HCT116 (cell line): ENCODE data around the gene UROS. TPM values are rescaled to one million over a fixed set of nuclear protein-coding genes. Genes with fewer than 3 reads are reported as not detected.

Experiments
- ATAC-seq: fragments of 200-7000 bp; cut with Tn5 transposase; 2 replicates; pipeline ENCODE4 v1.9.1; 2020; ENCODE audit warnings: mild to moderate bottlenecking, moderate library complexity
- BruUV-seq: library from RNA; stranded (reverse); fragments of 400-500 nt; replicated peaks from 2 replicates; lab custom pipeline; 2021; lab: Mats Ljungman, UMichigan
- CTCF ChIA-PET: fragments of 300-600 bp; sonication (Branson Sonifier 250); formaldehyde crosslinking; loops from one replicate; lab custom pipeline; 2021; ENCODE audit warnings: antibody characterized with exemption; lab: Charles Lee
- POLR2A ChIA-PET: fragments of 300-600, 350-600 bp; sonication (Branson Sonifier 250); formaldehyde crosslinking; loops from one replicate; lab custom pipeline; 2021; ENCODE audit warnings: antibody characterized with exemption; lab: Charles Lee
- RAD21 ChIA-PET, 2 experiments: fragments of 300-600 bp; sonication (Branson Sonifier 250); formaldehyde crosslinking; loops; one replicate each; lab custom pipeline; 2023; ENCODE audit warnings: low total read pairs in 2 of 2; ENCODE audit not compliant: uncharacterized antibody in 2 of 2, unreplicated experiment in 2 of 2, low non-redundant PET in 1 of 2; lab: Charles Lee
- DNase-seq: peaks from one replicate; pipeline ENCODE4 v3.0.0-alpha.2; 2010; ENCODE audit warnings: low read depth, low spot score
- H2AFZ ChIP-seq: fragments of 200-600 bp; shearing (Covaris generic), sonication (generic); 2 replicates; pipeline ENCODE4 v1.6.1; 2017; ENCODE audit warnings: low read depth, mixed run types, mixed read lengths, antibody characterized with exemption, low read length; ENCODE audit not compliant: poor library complexity, severe bottlenecking
- H3K27ac ChIP-seq: 2 replicates; pipeline ENCODE4 v1.5.1; 2012; ENCODE audit warnings: low read depth, low read length
- H3K27me3 ChIP-seq: fragments of 200-600 bp; sonication (generic); 2 replicates; pipeline ENCODE4 v1.6.1; 2016; ENCODE audit warnings: mixed run types, low read length, mixed read lengths; ENCODE audit not compliant: insufficient read depth
- H3K36me3 ChIP-seq, 2 experiments: fragments of 200-500 bp in 1 of 2; fragments of 200-600 bp in 1 of 2; sonication (Bioruptor generic) in 1 of 2; sonication (generic) in 1 of 2; 2 replicates each; pipeline versions ENCODE4 v1.5.1 to v1.6.1; 2014 to 2016; ENCODE audit warnings: low read length in 2 of 2, inconsistent platforms in 1 of 2, mixed read lengths in 1 of 2, mixed run types in 1 of 2; ENCODE audit not compliant: insufficient read depth in 2 of 2, control insufficient read depth in 1 of 2
- H3K4me1 ChIP-seq, 2 experiments: fragments of 200-600 bp in 1 of 2; sonication (generic) in 1 of 2; 2 replicates each; pipeline versions ENCODE4 v1.5.1 to v1.6.1; 2012 to 2017; ENCODE audit warnings: low read length in 2 of 2, inconsistent platforms in 1 of 2, mild to moderate bottlenecking in 1 of 2, mixed read lengths in 1 of 2, mixed run types in 1 of 2, moderate library complexity in 1 of 2; ENCODE audit not compliant: insufficient read depth in 2 of 2, control insufficient read depth in 1 of 2
- H3K4me2 ChIP-seq: fragments of 200-600 bp; sonication (generic); 2 replicates; pipeline ENCODE4 v1.6.1; 2017; ENCODE audit warnings: mixed run types, low read length, mixed read lengths
- H3K4me3 ChIP-seq, 2 experiments: fragments of 200-600 bp in 1 of 2; sonication (generic) in 1 of 2; replicated peaks in 1 of 2; 2 replicates each; pipeline ENCODE4 v1.5.1; 2011 to 2016; ENCODE audit warnings: low read length in 2 of 2, control low read depth in 1 of 2, low read depth in 1 of 2, mild to moderate bottlenecking in 1 of 2, mixed read lengths in 1 of 2, mixed run types in 1 of 2
- H3K79me2 ChIP-seq: fragments of 200-600 bp; sonication (generic); 2 replicates; pipeline ENCODE4 v1.6.1; 2017; ENCODE audit warnings: mild to moderate bottlenecking, mixed run types, low read length, moderate library complexity, mixed read lengths; ENCODE audit not compliant: insufficient read depth
- H3K9ac ChIP-seq: fragments of 200-600 bp; sonication (generic); 2 replicates; pipeline ENCODE4 v1.6.1; 2016; ENCODE audit warnings: low read length, mixed read lengths
- H3K9me2 ChIP-seq: fragments of 200-600 bp; sonication (generic), shearing (Covaris generic); 2 replicates; pipeline ENCODE4 v1.6.1; 2017; ENCODE audit warnings: mixed run types, mild to moderate bottlenecking, moderate library complexity; ENCODE audit not compliant: insufficient read depth
- H3K9me3 ChIP-seq, 2 experiments: fragments of 200-500 bp in 1 of 2; fragments of 200-600 bp in 1 of 2; sonication (Bioruptor generic) in 1 of 2; sonication (generic) in 1 of 2; 2 replicates each; pipeline ENCODE4 v1.6.1; 2014 to 2017; ENCODE audit warnings: low read length in 2 of 2, mixed read lengths in 2 of 2, inconsistent platforms in 1 of 2, low read depth in 1 of 2, mild to moderate bottlenecking in 1 of 2, mixed run types in 1 of 2, moderate library complexity in 1 of 2; ENCODE audit not compliant: control insufficient read depth in 1 of 2, insufficient read depth in 1 of 2
- H4K20me1 ChIP-seq: fragments of 200-600 bp; sonication (generic), shearing (Covaris generic); 2 replicates; pipeline ENCODE4 v1.6.1; 2017; ENCODE audit warnings: mixed run types, mild to moderate bottlenecking, moderate library complexity; ENCODE audit not compliant: insufficient read depth
- CBX3 ChIP-seq: IDR thresholded peaks from 2 replicates; pipeline ENCODE4 v1.6.1; 2012; ENCODE audit warnings: low read depth
- EGR1 ChIP-seq: IDR thresholded peaks from 2 replicates; pipeline ENCODE4 v1.6.1; 2012; ENCODE audit warnings: low read depth
- EZH2 ChIP-seq: fragments of 200-600 bp; sonication (generic); IDR thresholded peaks from 2 replicates; pipeline ENCODE4 v1.6.1; 2017; ENCODE audit warnings: antibody characterized with exemption, mixed run types
- EZH2phosphoT487 ChIP-seq: fragments of 200-600 bp; IDR thresholded peaks from 2 replicates; pipeline ENCODE4 v1.6.1; 2018; ENCODE audit warnings: antibody characterized with exemption, borderline replicate concordance
- RAD21 ChIP-seq: IDR thresholded peaks from 2 replicates; pipeline ENCODE4 v1.6.1; 2012; ENCODE audit warnings: low read depth, mild to moderate bottlenecking
- SIN3A ChIP-seq: IDR thresholded peaks from 2 replicates; pipeline ENCODE4 v1.6.1; 2012; ENCODE audit warnings: low read depth
- SP1 ChIP-seq: IDR thresholded peaks from 2 replicates; pipeline ENCODE4 v1.6.1; 2012; ENCODE audit warnings: low read depth
- SRF ChIP-seq: IDR thresholded peaks from 2 replicates; pipeline ENCODE4 v1.6.1; 2012; ENCODE audit warnings: low read depth
- TCF7L2 ChIP-seq: IDR thresholded peaks from 2 replicates; pipeline ENCODE4 v1.7.0; 2011; ENCODE audit warnings: borderline replicate concordance, inconsistent platforms; ENCODE audit not compliant: insufficient read depth, insufficient read length; ENCODE audit errors: extremely low read depth
- YY1 ChIP-seq: IDR thresholded peaks from 2 replicates; pipeline ENCODE4 v1.6.1; 2011; ENCODE audit warnings: low read length, low read depth, moderate library complexity, mild to moderate bottlenecking; ENCODE audit not compliant: insufficient replicate concordance; ENCODE audit errors: extremely low read depth
- ZNF274 ChIP-seq: fragments of 200-500 bp; sonication (Bioruptor generic); IDR thresholded peaks from 2 replicates; pipeline ENCODE4 v1.6.1; 2014; ENCODE audit warnings: mild to moderate bottlenecking, low read depth, low read length, inconsistent platforms
- intact Hi-C: fragments of 100-400 bp; cut with micrococcal nuclease; formaldehyde crosslinking; loops from 2 replicates; pipeline ENCODE4 v1.10.0; 2022
- total RNA-seq: library from RNA; stranded (reverse); gene quantifications from one replicate; pipeline ENCODE4 v1.2.1, GENCODE V29; 2021; ENCODE audit not compliant: unreplicated experiment
- TF ChIP-seq, protein P1 (sequence below): IDR thresholded peaks from 2 replicates; pipeline ENCODE4 v1.6.1; 2011; ENCODE audit warnings: mild to moderate bottlenecking, low read length, moderate library complexity; ENCODE audit not compliant: insufficient replicate concordance; ENCODE audit errors: extremely low read depth
- TF ChIP-seq, protein P2 (sequence below), 3 experiments: fragments of 200-600 bp in 1 of 3; sonication (generic) in 1 of 3; IDR thresholded peaks in 2 of 3; conservative IDR thresholded peaks in 1 of 3; 2 replicates each; pipeline ENCODE4 v1.5.1; 2012 to 2017; ENCODE audit warnings: low read depth in 2 of 3, low read length in 2 of 3, antibody characterized with exemption in 1 of 3, borderline replicate concordance in 1 of 3, control low read depth in 1 of 3, mild to moderate bottlenecking in 1 of 3, mixed read lengths in 1 of 3, mixed run types in 1 of 3, moderate library complexity in 1 of 3; ENCODE audit not compliant: insufficient read depth in 1 of 3

Gene UROS
- total RNA-seq, 1 experiment from 2014 or later = 63.9 TPM

DNA sequence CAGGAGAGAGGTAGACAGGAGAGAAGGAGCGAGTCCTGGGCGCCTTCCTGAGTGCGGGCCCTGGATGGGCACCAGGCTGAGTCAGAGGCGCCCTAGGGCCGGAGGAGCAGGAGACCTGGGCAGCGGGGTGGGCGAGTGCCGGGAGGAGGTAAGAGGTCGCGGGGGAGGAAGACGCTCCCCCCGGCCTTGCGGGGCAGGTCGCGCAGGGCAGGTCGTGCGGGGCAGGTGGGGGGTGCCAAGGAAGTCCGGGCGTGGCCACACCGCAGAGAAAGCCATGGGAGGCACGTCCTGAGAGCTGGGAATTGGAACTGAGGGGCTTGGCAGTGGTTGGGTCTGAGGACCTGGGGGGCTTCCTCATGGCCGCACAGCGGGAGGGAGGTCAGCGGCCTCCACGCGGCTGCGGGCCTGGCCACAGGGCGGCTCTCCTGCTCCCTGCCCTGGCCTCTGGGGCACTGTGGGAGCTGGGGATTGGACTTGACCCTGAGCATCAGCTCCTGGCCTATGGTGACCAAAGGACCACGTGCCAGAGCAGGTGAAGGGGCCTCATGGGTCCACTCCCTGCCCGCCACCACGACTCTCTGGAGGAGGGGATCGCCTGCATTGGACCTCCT, 48.4 kb downstream of the UROS start (continued):
- TF ChIP-seq, protein P1, sequence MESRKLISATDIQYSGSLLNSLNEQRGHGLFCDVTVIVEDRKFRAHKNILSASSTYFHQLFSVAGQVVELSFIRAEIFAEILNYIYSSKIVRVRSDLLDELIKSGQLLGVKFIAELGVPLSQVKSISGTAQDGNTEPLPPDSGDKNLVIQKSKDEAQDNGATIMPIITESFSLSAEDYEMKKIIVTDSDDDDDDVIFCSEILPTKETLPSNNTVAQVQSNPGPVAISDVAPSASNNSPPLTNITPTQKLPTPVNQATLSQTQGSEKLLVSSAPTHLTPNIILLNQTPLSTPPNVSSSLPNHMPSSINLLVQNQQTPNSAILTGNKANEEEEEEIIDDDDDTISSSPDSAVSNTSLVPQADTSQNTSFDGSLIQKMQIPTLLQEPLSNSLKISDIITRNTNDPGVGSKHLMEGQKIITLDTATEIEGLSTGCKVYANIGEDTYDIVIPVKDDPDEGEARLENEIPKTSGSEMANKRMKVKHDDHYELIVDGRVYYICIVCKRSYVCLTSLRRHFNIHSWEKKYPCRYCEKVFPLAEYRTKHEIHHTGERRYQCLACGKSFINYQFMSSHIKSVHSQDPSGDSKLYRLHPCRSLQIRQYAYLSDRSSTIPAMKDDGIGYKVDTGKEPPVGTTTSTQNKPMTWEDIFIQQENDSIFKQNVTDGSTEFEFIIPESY = no peak
- TF ChIP-seq RAD21 = no peak
- no peak for TF ChIP-seq ZNF274
- no peak for TF ChIP-seq TCF7L2
- no peak for TF ChIP-seq SRF
- TF ChIP-seq EZH2phosphoT487 = no peak
- no peak for TF ChIP-seq EGR1
- no peak for TF ChIP-seq SP1
- TF ChIP-seq, all 23 proteins: peak for 0

DNA sequence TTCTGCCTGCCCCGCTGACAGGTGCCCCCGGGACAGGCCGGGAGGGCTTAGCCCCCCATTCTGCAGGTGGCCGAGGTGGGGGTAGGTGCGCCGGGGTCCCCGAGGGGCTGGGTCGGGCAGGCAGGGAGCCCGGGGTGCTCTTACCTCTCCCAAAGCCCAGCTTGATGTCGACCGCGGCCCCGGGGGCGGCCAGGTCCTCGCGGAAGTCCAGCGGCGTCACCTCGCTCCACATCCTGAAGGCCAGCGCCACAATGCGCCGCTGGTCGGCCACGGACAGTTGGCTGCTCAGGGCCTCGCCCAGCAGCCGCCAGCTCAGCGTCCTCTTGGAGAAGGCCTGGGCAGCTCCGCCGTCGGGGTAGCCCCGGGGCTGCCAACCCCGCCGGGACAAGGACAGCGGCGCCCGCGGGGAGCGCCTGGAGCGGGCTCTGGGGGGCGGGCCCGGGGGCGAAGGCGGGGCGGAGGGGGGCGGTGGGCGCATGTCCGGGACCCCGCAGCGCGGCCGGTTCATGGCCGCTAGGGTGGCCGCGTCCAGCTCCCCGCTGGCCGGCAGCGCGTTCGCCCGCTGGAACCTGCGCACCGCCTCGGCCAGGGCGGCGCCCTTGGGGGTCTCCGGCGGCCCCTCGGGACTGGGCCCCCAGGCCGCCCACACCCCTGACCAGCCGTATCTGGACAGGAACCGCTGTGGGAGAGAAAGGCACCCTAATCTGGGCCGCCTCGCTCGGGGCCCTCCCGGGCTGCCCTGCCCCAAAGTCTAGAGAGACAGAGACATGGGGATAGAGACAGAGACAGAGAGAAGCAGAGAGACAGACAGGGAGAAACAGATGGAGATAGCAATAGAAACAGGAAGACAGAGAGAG, 49.1 kb downstream of the UROS start:
- ChIA-PET RAD21 (no interaction called here), CTCF (no interaction called here), POLR2A (no interaction called here)
- H3K9me3 ChIP-seq = no peaks in the 10 kb centered on the region
- no peaks in the 10 kb centered on the region for H4K20me1 ChIP-seq
- no peaks in the 10 kb centered on the region for H3K79me2 ChIP-seq
- TF ChIP-seq YY1 (no peak), EZH2 (no peak), RAD21 (no peak), SIN3A (no peak), CBX3 (no peak), EZH2phosphoT487 (no peak)
- TF ChIP-seq, protein P2, sequence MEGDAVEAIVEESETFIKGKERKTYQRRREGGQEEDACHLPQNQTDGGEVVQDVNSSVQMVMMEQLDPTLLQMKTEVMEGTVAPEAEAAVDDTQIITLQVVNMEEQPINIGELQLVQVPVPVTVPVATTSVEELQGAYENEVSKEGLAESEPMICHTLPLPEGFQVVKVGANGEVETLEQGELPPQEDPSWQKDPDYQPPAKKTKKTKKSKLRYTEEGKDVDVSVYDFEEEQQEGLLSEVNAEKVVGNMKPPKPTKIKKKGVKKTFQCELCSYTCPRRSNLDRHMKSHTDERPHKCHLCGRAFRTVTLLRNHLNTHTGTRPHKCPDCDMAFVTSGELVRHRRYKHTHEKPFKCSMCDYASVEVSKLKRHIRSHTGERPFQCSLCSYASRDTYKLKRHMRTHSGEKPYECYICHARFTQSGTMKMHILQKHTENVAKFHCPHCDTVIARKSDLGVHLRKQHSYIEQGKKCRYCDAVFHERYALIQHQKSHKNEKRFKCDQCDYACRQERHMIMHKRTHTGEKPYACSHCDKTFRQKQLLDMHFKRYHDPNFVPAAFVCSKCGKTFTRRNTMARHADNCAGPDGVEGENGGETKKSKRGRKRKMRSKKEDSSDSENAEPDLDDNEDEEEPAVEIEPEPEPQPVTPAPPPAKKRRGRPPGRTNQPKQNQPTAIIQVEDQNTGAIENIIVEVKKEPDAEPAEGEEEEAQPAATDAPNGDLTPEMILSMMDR (IDR thresholded peaks at IDR 0.05 in 2 of 3, conservative IDR thresholded peaks at IDR 0.05 in 1 of 3; ENCODE audit: borderline replicate concordance in 1 of 3, insufficient read depth in 1 of 3, low read depth in 2 of 3, low read length in 2 of 3) = no peak
- TF ChIP-seq, protein P1 = no peak
- no peak overlapping the region for H3K4me2 ChIP-seq
- H3K9ac ChIP-seq = no peak overlapping the region
- no peaks in the 10 kb centered on the region for H3K9me2 ChIP-seq
- no peaks in the 10 kb centered on the region for H3K27me3 ChIP-seq
- H3K36me3 ChIP-seq = no peaks in the 10 kb centered on the region
- intact Hi-C loops = no loop called here
- DNase-seq (no peak), ATAC-seq (no peak)
- H3K4me1 ChIP-seq = no peaks in the 10 kb centered on the region
- H3K4me3 ChIP-seq = no peak overlapping the region
- no peak overlapping the region for H2AFZ ChIP-seq
- no peak overlapping the region for H3K27ac ChIP-seq
- no TSS peak for BruUV-seq
